Measurements from ENCODE around the gene DHX38. TPM values are rescaled to one million over a fixed set of nuclear protein-coding genes. Genes with fewer than 3 reads are reported as not detected.

Gene DHX38
- total and polyA plus RNA-seq, 2 of the 13 experiments (the other 11 are each of a cell fraction or from before 2014, with no cell fraction given) = 54.4 to 85.9 TPM

DNA sequence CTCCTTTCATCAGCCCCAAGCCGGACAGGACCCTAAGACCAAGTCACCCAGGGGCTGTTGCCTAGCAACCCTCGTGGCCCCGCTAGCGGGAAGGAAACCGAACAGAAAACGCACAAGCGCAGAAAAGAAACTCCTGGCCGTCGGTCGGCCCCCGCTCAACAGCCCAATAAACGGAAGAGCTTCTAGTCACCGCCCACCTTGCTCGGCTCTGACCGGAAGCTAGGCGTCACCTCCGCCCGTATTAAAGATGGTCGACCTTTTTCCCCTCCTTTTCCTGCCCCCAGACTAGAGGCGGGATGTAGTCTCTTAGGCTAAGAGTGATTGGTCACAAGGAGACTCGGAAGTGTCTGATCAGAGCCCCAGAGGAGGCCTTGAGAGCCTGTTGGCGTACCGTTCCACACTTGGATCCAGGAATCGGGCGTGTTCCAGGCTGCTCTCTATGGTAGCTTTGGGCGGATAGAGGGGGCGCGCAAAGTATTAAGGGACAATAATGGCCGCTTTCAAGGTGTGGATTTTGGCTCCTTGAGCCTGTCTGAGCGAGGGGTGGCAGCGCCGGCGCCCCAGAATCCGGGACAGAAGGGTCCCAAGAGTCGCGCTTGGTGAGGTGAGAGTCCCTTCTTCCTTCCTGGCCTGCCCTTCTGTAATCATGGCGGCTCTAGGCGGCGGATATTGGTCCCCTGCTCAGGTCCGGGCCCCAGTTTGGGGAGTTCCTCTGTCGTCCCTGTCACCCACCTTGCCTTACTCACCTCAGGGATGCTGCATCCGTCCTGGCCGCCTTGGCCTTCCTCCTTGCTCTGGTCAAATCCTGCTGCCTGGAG, at the start of gene DHX38, which contains the start of gene TXNL4B (continued):
- TF ChIP-seq KDM3A (CRISPR knock-in tag; IDR thresholded peaks at IDR 0.05; ENCODE audit: low read depth) (peak; percentile 49; the same call in 1 of the 2 replicates), ZBTB37 (CRISPR knock-in tag; IDR thresholded peaks at IDR 0.05) (no peak; the same call in 1 of the 2 replicates), YEATS2 (CRISPR knock-in tag; IDR thresholded peaks at IDR 0.05; ENCODE audit: borderline replicate concordance) (peak; percentile 97; the same call in 1 of the 2 replicates), STAT5B (CRISPR knock-in tag; IDR thresholded peaks at IDR 0.05) (no peak), ZNF672 (CRISPR knock-in tag; IDR thresholded peaks at IDR 0.05) (no peak), ZNF296 (CRISPR knock-in tag; conservative IDR thresholded peaks at IDR 0.05) (0 out of 2 replicates have a peak, but pooled peaks have one; percentile 51), SKI (IDR thresholded peaks at IDR 0.05; ENCODE audit: partially characterized antibody) (peak; percentile 55), AHR (CRISPR knock-in tag; IDR thresholded peaks at IDR 0.05) (no peak; the same call in none of the 2 replicates), UBTF (CRISPR knock-in tag; IDR thresholded peaks at IDR 0.05) (peak; percentile 73), PCBP1 (IDR thresholded peaks at IDR 0.05; ENCODE audit: borderline replicate concordance, low read depth, low read length) (peak; percentile 17; the same call in 1 of the 2 replicates), ZNF205 (CRISPR knock-in tag; IDR thresholded peaks at IDR 0.05) (no peak; the same call in 1 of the 2 replicates), ZNF781 (CRISPR knock-in tag; IDR thresholded peaks at IDR 0.05; ENCODE audit: borderline replicate concordance, not compliant biosample characterization) (peak; percentile 90), ZFP37 (CRISPR knock-in tag; IDR thresholded peaks at IDR 0.05; ENCODE audit: borderline replicate concordance) (no peak; the same call in 1 of the 2 replicates), ZNF530 (CRISPR knock-in tag; IDR thresholded peaks at IDR 0.05; ENCODE audit: low read depth) (no peak), E2F2 (CRISPR knock-in tag; IDR thresholded peaks at IDR 0.05; ENCODE audit: borderline replicate concordance) (no peak; the same call in 1 of the 2 replicates), RXRA (CRISPR knock-in tag; IDR thresholded peaks at IDR 0.05) (peak; percentile 34; the same call in 1 of the 2 replicates)
- TF ChIP-seq, protein P1, sequence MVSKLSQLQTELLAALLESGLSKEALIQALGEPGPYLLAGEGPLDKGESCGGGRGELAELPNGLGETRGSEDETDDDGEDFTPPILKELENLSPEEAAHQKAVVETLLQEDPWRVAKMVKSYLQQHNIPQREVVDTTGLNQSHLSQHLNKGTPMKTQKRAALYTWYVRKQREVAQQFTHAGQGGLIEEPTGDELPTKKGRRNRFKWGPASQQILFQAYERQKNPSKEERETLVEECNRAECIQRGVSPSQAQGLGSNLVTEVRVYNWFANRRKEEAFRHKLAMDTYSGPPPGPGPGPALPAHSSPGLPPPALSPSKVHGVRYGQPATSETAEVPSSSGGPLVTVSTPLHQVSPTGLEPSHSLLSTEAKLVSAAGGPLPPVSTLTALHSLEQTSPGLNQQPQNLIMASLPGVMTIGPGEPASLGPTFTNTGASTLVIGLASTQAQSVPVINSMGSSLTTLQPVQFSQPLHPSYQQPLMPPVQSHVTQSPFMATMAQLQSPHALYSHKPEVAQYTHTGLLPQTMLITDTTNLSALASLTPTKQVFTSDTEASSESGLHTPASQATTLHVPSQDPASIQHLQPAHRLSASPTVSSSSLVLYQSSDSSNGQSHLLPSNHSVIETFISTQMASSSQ (IDR thresholded peaks at IDR 0.05; ENCODE audit: low read depth) = peak; percentile 26; the same call in 1 of the 2 replicates
- TF ChIP-seq, protein P1 (CRISPR knock-in tag; IDR thresholded peaks at IDR 0.05; ENCODE audit: borderline replicate concordance) = peak; percentile 84; the same call in 1 of the 2 replicates
